OCI-LY1 (cell line): ENCODE data around the gene BNIP5.

Experiments
- H2AFZ ChIP-seq: fragments of 200-600 bp; sonication (generic), shearing (Covaris generic); 2 replicates; pipeline ENCODE4 v1.6.0; 2014; ENCODE audit warnings: antibody characterized with exemption, mild to moderate bottlenecking, low read length
- H3F3A ChIP-seq: fragments of 200-600 bp; sonication (generic), shearing (Covaris generic); 2 replicates; pipeline ENCODE4 v1.6.0; 2014; ENCODE audit warnings: mild to moderate bottlenecking, antibody characterized with exemption, low read length, moderate library complexity; ENCODE audit not compliant: insufficient read depth
- H3K27ac ChIP-seq: fragments of 200-600 bp; sonication (generic); 2 replicates; pipeline ENCODE4 v1.5.1; 2014; ENCODE audit warnings: low read length, mixed run types, mild to moderate bottlenecking, low read depth; ENCODE audit not compliant: poor library complexity, severe bottlenecking
- H3K27me3 ChIP-seq: fragments of 200-600 bp; sonication (generic); 2 replicates; pipeline ENCODE4 v1.6.0; 2014; ENCODE audit warnings: antibody characterized with exemption, mild to moderate bottlenecking, low read length, moderate library complexity; ENCODE audit not compliant: insufficient read depth
- H3K36me3 ChIP-seq: fragments of 200-600 bp; sonication (generic); 2 replicates; pipeline ENCODE4 v1.6.1; 2014; ENCODE audit warnings: mild to moderate bottlenecking, antibody characterized with exemption, low read length, moderate library complexity, mixed read lengths; ENCODE audit not compliant: insufficient read depth
- H3K4me1 ChIP-seq: fragments of 200-600 bp; sonication (generic); 2 replicates; pipeline ENCODE4 v1.5.1; 2014; ENCODE audit warnings: mild to moderate bottlenecking, low read length, moderate library complexity; ENCODE audit not compliant: insufficient read depth, severe bottlenecking
- H3K4me2 ChIP-seq: fragments of 200-600 bp; sonication (generic), shearing (Covaris generic); 2 replicates; pipeline ENCODE4 v1.6.1; 2014; ENCODE audit warnings: low read length
- H3K4me3 ChIP-seq: fragments of 200-600 bp; sonication (generic); 2 replicates; pipeline ENCODE4 v1.5.1; 2014; ENCODE audit warnings: low read length, low read depth, mild to moderate bottlenecking, mixed read lengths; ENCODE audit not compliant: poor library complexity, severe bottlenecking
- H3K79me2 ChIP-seq: fragments of 200-600 bp; shearing (Covaris generic); 2 replicates; pipeline ENCODE4 v1.6.1; 2016; ENCODE audit warnings: mixed run types, low read length, mixed read lengths; ENCODE audit not compliant: insufficient read depth
- H3K9ac ChIP-seq: fragments of 200-600 bp; sonication (generic), shearing (Covaris generic); 2 replicates; pipeline ENCODE4 v1.6.1; 2014; ENCODE audit warnings: mild to moderate bottlenecking, low read length, mixed read lengths
- H3K9me2 ChIP-seq: fragments of 200-600 bp; sonication (generic), shearing (Covaris generic); 2 replicates; pipeline ENCODE4 v1.6.1; 2014; ENCODE audit warnings: low read depth, mild to moderate bottlenecking, low read length, mixed read lengths
- H3K9me3 ChIP-seq: fragments of 200-600 bp; shearing (Covaris generic); 2 replicates; pipeline ENCODE4 v1.6.1; 2014; ENCODE audit warnings: low read length, mixed read lengths
- H4K20me1 ChIP-seq: fragments of 200-600 bp; sonication (generic), shearing (Covaris generic); 2 replicates; pipeline ENCODE4 v1.6.0; 2016; ENCODE audit warnings: mild to moderate bottlenecking, low read length; ENCODE audit not compliant: insufficient read depth
- EZH2 ChIP-seq: fragments of 200-600 bp; sonication (generic), shearing (Covaris generic); IDR thresholded peaks from 2 replicates; pipeline ENCODE4 v1.8.0; 2017; ENCODE audit warnings: borderline replicate concordance, mixed run types, mild to moderate bottlenecking, antibody characterized with exemption, low read length, moderate library complexity, mixed read lengths
- TF ChIP-seq, protein P1 (sequence below): fragments of 200-600 bp; sonication (generic), shearing (Covaris generic); IDR thresholded peaks from 2 replicates; pipeline ENCODE4 v1.5.1; 2017; ENCODE audit warnings: mild to moderate bottlenecking, antibody characterized with exemption, low read length, moderate library complexity, mixed read lengths

The BNIP5 gene

DNA sequence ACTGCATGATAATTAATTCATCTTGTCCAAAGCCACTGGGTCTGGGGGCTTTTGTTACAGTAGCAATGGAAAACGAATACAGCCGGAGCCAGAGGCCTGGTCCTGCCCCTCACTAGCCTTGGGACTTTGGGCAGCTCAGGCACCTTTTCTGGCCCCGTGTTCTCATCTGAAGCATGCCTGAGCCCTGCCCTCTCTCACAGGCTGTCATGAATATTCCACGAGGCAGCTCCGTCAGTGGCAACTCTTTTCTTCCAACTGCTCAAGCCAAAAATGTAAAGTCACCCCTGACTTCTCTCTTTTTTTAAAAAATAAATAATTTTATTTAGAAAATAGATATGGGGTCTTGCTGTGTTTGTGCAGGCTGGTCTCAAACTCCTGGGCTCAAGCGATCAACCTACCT, 5.3 kb downstream of the BNIP5 start:
- H3K4me1 ChIP-seq, result no peaks in the 10 kb centered on the region
- no peaks in the 10 kb centered on the region for H3K9me3 ChIP-seq
- H3K36me3 ChIP-seq, result no peaks in the 10 kb centered on the region
- TF ChIP-seq, protein P1, sequence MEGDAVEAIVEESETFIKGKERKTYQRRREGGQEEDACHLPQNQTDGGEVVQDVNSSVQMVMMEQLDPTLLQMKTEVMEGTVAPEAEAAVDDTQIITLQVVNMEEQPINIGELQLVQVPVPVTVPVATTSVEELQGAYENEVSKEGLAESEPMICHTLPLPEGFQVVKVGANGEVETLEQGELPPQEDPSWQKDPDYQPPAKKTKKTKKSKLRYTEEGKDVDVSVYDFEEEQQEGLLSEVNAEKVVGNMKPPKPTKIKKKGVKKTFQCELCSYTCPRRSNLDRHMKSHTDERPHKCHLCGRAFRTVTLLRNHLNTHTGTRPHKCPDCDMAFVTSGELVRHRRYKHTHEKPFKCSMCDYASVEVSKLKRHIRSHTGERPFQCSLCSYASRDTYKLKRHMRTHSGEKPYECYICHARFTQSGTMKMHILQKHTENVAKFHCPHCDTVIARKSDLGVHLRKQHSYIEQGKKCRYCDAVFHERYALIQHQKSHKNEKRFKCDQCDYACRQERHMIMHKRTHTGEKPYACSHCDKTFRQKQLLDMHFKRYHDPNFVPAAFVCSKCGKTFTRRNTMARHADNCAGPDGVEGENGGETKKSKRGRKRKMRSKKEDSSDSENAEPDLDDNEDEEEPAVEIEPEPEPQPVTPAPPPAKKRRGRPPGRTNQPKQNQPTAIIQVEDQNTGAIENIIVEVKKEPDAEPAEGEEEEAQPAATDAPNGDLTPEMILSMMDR, result no peak
- TF ChIP-seq EZH2, result no peak
- no peaks in the 10 kb centered on the region for H3K79me2 ChIP-seq
- no peak overlapping the region for H3K4me2 ChIP-seq
- H3K27me3 ChIP-seq, result peaks cover 11% of the 10 kb centered on the region
- no peak overlapping the region for H3K9ac ChIP-seq
- no peak overlapping the region for H2AFZ ChIP-seq
- H3K9me2 ChIP-seq, result no peaks in the 10 kb centered on the region
- H3F3A ChIP-seq, result no peaks in the 10 kb centered on the region
- no peaks in the 10 kb centered on the region for H4K20me1 ChIP-seq
- H3K27ac ChIP-seq, result no peak overlapping the region
- H3K4me3 ChIP-seq, result no peak overlapping the region

DNA sequence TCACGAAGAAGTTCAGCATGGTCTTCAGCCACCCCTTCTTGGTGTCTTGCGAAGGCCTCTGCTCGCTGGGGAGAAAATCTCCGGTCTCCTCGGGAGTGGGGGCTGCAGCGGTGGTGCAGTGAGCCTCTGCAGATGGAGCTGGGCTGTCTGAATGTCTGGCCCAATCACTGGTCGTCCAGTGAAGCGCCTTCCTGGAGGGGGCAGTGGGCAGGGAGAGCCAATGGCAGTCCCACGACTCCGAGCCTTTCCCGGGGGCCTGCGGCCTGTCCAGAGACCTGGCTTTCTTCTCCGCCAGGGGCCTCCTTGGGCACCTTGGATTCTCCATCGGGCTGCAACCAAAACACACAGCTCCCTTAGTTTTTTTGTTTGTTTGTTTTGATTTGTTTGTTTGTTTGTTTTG, 6.3 kb downstream of the BNIP5 start:
- no peaks in the 10 kb centered on the region for H3K79me2 ChIP-seq
- H3K27me3 ChIP-seq, result peaks cover 11% of the 10 kb centered on the region
- no peak overlapping the region for H3K27ac ChIP-seq
- H3K4me2 ChIP-seq, result no peak overlapping the region
- H2AFZ ChIP-seq, result no peak overlapping the region
- no peaks in the 10 kb centered on the region for H3F3A ChIP-seq
- H3K9me3 ChIP-seq, result no peaks in the 10 kb centered on the region
- H3K36me3 ChIP-seq, result no peaks in the 10 kb centered on the region
- no peaks in the 10 kb centered on the region for H4K20me1 ChIP-seq
- H3K9ac ChIP-seq, result no peak overlapping the region
- no peaks in the 10 kb centered on the region for H3K4me1 ChIP-seq
- H3K9me2 ChIP-seq, result no peaks in the 10 kb centered on the region
- no peak overlapping the region for H3K4me3 ChIP-seq
- TF ChIP-seq, protein P1, result no peak
- no peak for TF ChIP-seq EZH2

DNA sequence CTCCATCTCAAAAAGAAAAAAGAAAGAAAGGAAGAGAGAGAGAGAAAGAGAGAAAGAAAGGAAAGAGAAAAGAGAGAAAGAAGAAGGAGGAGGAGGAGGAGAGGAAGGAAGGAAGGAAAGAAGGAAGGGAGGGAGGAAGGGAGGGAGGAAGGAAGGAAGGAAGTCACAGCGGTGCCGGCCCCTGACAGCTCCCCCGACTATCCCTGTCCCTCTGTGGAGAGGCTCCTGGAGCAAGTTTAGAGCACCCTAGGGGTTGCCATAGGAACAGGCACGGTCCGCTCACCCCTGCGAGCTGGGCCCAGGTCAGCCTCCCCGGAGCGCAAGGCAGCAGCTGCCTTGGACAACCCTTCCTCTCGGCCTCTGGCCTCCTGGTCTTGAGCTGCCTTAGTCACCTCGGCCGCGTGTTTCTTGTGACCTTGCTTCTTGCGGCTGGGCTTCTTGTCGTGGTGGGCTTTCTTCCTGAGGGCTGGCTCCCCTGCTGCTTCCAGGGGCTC, 6.8 kb downstream of the BNIP5 start:
- Histone ChIP-seq H3K4me3 (no peak overlapping the region), H3K27me3 (peaks cover 13% of the 10 kb centered on the region), H3K4me2 (no peak overlapping the region), H3K27ac (no peak overlapping the region), H2AFZ (no peak overlapping the region), H3K4me1 (no peaks in the 10 kb centered on the region), H3K79me2 (no peaks in the 10 kb centered on the region), H4K20me1 (no peaks in the 10 kb centered on the region), H3K36me3 (no peaks in the 10 kb centered on the region), H3K9ac (no peak overlapping the region), H3K9me3 (no peaks in the 10 kb centered on the region), H3K9me2 (no peaks in the 10 kb centered on the region), H3F3A (no peaks in the 10 kb centered on the region)
- TF ChIP-seq, protein P1, result no peak
- TF ChIP-seq EZH2, result no peak
